Measurements from ENCODE around the gene KRT25.
A peak's percentile ranks its signal among the peaks of the same experiment; 100 is the strongest.

Gene KRT25, protein sequence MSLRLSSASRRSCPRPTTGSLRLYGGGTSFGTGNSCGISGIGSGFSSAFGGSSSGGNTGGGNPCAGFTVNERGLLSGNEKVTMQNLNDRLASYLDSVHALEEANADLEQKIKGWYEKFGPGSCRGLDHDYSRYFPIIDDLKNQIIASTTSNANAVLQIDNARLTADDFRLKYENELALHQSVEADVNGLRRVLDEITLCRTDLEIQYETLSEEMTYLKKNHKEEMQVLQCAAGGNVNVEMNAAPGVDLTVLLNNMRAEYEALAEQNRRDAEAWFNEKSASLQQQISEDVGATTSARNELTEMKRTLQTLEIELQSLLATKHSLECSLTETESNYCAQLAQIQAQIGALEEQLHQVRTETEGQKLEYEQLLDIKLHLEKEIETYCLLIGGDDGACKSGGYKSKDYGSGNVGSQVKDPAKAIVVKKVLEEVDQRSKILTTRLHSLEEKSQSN

DNA sequence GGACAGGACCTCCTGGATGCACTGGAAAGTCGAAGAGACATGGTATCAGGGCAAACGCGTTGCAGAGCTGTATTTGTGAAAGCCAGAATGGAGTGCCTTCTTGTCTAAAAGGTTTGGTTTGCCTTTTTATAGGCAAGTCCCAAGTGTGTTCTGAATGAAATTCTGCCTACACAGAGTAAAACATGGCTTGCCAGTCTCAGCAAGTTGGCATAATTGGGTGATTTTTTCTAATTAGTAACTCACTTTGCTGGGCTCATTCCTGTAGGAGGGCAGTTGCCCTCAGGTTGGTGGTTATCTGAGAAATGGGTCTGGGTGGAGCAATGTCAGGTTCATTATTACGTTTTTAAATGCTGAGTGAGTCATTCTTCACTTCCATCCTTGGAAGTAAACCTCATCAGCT, at the start of gene KRT25:
KRT25 (minus strand) TSS at position 101 of the 400 bp plus-strand sequence; CDS start at position 41, 60 bp downstream.
- H3K36me3 Mint-ChIP-seq: peaks cover 11% of the 10 kb centered on the region
- peaks cover 40% of the 10 kb centered on the region for H3K27me3 Mint-ChIP-seq
- H3K9me3 Mint-ChIP-seq: peaks cover 20% of the 10 kb centered on the region
- H3K27ac Mint-ChIP-seq: no peak within 1 kb of the TSS
- no peak for ATAC-seq
- H3K4me3 Mint-ChIP-seq: no peak within 1 kb of the TSS
- no peaks in the 10 kb centered on the region for H3K4me1 Mint-ChIP-seq

DNA sequence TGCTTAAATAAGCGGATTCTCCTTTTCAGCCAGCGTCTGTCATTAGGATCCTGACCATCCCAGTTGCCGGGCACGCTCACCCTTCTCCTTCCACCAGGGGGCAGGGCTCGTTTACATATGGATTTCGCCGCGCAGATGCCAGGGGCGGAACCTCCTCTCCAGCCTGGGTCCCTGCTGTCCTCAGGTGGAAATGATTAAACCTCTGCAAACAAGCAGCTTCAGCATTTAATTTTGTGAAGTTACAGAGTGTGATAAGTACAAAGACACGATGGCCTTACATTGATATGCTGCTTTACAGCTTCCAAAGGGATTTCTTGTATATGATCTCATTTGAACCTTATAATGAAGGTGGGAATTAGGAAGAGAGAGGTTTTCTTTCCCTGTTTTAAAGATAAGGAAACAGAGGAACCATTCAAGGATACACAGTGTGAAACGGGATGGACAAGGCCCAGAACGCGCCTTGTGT, 48.5 kb upstream of the KRT25 start:
- Mint-ChIP-seq H3K4me3 (no peak overlapping the region), H3K4me1 (no peaks in the 10 kb centered on the region), H3K27ac (no peak overlapping the region), H3K36me3 (no peaks in the 10 kb centered on the region), H3K9me3 (peaks cover 3% of the 10 kb centered on the region), H3K27me3 (peaks cover 38% of the 10 kb centered on the region)
- ATAC-seq: peak; percentile 86

DNA sequence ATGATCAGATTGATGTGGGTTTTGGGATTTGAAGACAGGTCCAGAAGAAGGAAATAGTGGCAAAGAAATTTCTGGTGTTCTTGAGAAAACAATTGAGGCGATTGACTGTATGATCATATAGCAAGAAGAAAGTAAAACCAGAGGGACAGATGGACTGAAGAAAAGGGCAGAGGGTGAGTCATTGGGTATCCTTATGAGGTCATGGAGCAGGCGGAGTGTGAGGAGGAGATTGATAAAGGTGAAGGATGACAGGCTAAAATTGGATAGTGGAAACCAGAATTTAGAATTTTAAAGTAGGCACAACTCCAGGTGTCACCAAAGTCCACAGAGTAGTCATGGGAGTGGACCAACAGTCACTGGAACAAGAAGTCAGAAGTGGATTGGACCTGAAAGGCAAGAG, 46.0 kb upstream of the KRT25 start:
- H3K27ac Mint-ChIP-seq: no peak overlapping the region
- no peak for ATAC-seq
- no peak overlapping the region for H3K4me3 Mint-ChIP-seq
- peaks cover 27% of the 10 kb centered on the region for H3K27me3 Mint-ChIP-seq
- peaks cover 3% of the 10 kb centered on the region for H3K9me3 Mint-ChIP-seq
- no peaks in the 10 kb centered on the region for H3K4me1 Mint-ChIP-seq
- H3K36me3 Mint-ChIP-seq: no peaks in the 10 kb centered on the region

DNA sequence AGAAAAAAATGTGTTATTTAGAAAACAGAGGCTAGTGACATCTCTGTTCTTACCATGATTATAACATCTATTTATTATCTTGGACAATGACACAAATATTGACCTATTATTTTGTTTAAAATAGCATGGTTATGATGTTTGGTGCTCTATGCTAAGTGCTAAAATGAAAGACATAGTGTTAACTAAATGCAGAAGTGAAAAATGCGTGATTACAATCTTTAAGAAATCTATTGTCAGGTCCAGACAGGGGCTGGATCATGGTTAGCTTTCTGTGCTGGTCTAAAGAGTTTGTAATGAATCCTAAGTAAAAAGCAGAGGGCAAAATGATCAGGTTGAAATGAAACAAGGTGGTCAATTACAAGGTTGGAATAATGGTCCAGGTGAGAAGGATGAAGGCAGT, 45.2 kb upstream of the KRT25 start:
- Mint-ChIP-seq H3K9me3 (peaks cover 3% of the 10 kb centered on the region), H3K27me3 (peaks cover 27% of the 10 kb centered on the region), H3K4me3 (no peak overlapping the region), H3K4me1 (no peaks in the 10 kb centered on the region), H3K36me3 (no peaks in the 10 kb centered on the region), H3K27ac (no peak overlapping the region)
- ATAC-seq: no peak

DNA sequence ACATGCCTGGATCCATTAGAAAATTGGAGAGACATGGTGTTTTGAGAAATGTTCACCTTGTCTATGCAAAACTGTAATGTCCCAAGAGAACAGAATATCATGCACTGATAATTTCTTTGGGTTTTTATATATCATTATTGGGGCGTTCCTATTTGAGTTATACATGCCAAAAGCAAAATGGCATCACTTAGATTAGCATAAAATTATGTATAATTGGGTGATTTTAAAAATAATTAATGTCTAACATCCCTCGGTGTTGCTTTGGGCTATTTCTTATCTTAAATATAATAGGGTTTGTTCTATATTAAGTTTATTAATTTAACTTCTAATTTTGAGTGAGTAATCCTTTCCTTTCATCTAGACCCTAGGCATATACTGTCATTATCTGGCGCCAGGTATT, 44.7 kb upstream of the KRT25 start, which contains the start of gene KRT28:
KRT28 (minus strand) TSS at position 101 of the 400 bp plus-strand sequence; CDS start at position 35, 66 bp downstream.
- H3K4me3 Mint-ChIP-seq: no peak within 1 kb of the TSS
- H3K4me1 Mint-ChIP-seq: no peaks in the 10 kb centered on the region
- H3K27me3 Mint-ChIP-seq: peaks cover 27% of the 10 kb centered on the region
- H3K9me3 Mint-ChIP-seq: no peaks in the 10 kb centered on the region
- no peak within 1 kb of the TSS for H3K27ac Mint-ChIP-seq
- no peaks in the 10 kb centered on the region for H3K36me3 Mint-ChIP-seq
- no peak for ATAC-seq

DNA sequence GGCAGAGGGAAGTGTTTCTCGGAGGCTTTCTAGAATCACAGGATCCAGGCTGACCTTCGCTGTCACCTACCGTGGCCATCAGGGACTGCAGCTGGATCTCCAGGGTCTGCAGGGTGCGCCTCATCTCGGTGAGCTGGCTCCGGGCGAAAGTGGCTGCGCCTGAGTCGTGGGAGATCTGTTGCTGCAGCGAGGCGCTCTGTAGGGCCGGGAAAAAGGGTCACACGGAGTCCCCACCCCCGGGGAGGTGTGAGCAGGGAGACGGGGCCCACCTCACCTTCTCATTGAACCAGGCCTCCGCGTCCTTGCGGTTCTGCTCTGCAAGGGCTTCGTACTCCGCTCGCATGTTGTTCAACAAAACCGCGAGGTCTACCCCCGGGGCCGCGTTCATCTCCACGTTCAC, 41.7 kb upstream of the KRT25 start:
- Mint-ChIP-seq H3K4me3 (no peak overlapping the region), H3K36me3 (no peaks in the 10 kb centered on the region), H3K27ac (no peak overlapping the region), H3K4me1 (no peaks in the 10 kb centered on the region), H3K27me3 (peaks cover 39% of the 10 kb centered on the region), H3K9me3 (no peaks in the 10 kb centered on the region)
- no peak for ATAC-seq

DNA sequence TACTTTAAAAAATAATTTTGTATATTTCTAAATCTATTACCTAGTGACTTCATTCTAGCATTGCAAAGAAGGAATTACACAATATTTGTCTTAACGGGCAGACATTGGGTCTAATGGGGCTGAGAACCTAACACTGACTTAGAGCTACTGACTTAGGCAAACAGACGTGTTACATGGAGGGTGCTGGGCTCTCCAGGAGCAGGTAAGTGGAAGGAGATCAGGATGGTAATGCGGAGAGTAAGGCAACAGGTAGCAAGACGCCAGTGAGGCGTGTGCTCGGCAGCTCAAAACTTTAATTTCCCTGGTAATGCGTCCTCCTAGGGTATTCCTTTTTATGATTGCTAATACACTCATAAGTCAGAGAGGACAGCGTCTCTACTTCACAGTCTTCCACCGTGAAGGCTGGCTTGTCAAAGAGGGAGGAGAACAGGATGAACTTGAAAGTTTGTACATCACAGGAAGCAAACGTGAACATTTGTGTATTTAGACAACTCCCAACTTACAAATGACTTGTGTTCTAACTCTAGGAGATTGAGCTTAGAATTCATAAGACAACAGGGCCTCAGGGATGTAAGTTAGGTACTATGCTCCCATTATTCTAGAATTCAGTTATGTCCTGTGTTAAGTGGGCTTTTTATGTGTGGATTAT, 40.0 kb upstream of the KRT25 start:
- no peak for ATAC-seq

DNA sequence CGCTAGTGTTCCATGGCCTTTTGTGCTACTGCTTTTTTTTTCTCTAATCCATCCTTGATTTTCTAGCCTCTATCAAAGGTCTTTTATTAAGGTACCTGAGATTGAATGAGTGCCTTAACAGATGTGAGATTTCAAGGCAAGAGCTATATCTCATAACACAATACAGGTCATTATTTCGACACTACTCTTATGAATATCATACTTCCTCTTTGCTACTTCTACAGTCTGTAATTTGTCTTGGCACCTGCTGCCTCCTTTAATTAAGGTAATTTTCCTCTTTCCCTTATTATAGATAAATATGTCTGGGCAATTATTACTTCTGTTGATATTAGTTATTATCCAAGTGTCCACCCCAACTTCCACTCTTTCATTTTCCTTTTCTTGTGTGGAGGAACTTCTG, 39.3 kb upstream of the KRT25 start:
- Mint-ChIP-seq H3K27me3 (peaks cover 39% of the 10 kb centered on the region), H3K4me3 (no peak overlapping the region), H3K4me1 (no peaks in the 10 kb centered on the region), H3K9me3 (no peaks in the 10 kb centered on the region), H3K27ac (no peak overlapping the region), H3K36me3 (no peaks in the 10 kb centered on the region)
- no peak for ATAC-seq

More for the DNA sequence above, 40.0 kb upstream of the KRT25 start:
- Mint-ChIP-seq H3K9me3 (no peaks in the 10 kb centered on the region), H3K4me3 (no peak overlapping the region), H3K27ac (no peak overlapping the region), H3K4me1 (no peaks in the 10 kb centered on the region), H3K36me3 (no peaks in the 10 kb centered on the region), H3K27me3 (peaks cover 39% of the 10 kb centered on the region)

DNA sequence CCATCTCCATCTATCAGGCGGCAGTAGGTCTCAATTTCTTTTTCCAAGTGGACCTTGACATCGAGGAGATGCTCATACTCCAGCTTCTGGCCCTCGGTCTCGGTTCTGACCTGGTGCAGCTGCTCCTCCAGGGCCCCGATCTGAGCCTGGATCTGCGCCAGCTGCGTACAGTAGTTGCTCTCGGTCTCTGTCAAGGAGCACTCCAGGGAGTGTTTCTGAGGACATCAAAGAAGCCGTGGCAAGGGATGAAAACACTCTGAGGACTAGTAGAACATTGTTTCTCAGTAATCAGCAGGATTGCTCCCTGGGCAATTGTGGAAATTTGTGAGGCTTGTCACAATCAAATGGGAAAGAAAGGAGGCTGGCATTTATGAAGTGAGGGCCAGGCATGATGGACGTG, 38.7 kb upstream of the KRT25 start:
- ATAC-seq: no peak
- Mint-ChIP-seq H3K27me3 (peaks cover 39% of the 10 kb centered on the region), H3K27ac (no peak overlapping the region), H3K36me3 (no peaks in the 10 kb centered on the region), H3K4me3 (no peak overlapping the region), H3K9me3 (no peaks in the 10 kb centered on the region), H3K4me1 (no peaks in the 10 kb centered on the region)

DNA sequence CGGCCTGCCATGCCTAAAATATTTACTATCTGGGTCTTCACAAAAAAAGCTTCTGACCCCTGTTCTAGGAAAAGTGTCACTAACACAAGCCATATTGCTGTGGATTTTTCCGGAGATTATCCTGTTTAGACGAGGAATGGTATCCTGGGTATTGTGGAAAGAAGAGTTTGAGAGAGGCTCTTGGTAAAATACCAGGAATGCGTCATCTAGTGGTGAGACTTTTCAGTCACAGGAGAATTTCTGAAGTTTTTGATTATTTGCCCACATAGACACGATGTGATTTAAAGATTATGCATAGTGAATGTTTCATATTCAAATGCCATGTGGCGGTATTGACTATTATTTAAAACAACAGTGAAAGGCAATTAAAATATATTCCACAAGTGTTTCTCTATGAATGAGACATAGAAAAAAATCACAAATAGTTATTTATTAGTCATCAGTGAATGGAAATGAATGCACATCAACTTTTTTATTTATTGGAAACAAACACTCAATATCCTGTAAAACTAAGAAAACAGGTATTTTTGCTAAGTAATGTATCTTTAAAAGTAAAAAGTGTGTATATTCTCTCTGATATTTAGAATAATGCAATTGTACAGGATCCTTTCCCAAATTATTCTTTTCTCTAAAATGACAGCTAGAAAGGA, 36.8 kb upstream of the KRT25 start:
- Mint-ChIP-seq H3K27ac (no peak overlapping the region), H3K36me3 (no peaks in the 10 kb centered on the region), H3K27me3 (peaks cover 39% of the 10 kb centered on the region), H3K4me3 (no peak overlapping the region), H3K4me1 (no peaks in the 10 kb centered on the region), H3K9me3 (no peaks in the 10 kb centered on the region)
- ATAC-seq: no peak

DNA sequence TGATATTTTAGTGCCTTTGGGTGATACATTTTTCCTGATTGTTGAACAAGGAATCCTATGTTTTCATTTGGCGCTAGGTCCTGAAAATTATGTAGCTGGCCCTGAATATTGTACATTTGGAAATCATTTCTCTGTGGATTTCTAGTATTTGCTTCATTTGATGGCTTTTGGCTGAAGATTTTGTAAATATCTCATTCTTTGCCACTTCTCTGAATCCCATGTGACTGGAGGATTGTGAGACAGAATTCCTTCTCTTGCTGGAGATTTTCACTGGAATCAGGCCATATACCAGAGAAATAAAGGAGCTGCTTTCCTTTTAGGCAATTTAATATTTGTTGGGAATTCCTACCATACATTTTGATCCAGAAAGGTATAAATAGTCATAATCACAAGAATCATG, 36.0 kb upstream of the KRT25 start:
- no peak overlapping the region for H3K4me3 Mint-ChIP-seq
- no peaks in the 10 kb centered on the region for H3K4me1 Mint-ChIP-seq
- no peak overlapping the region for H3K27ac Mint-ChIP-seq
- H3K27me3 Mint-ChIP-seq: peaks cover 31% of the 10 kb centered on the region
- no peaks in the 10 kb centered on the region for H3K36me3 Mint-ChIP-seq
- no peak for ATAC-seq
- no peaks in the 10 kb centered on the region for H3K9me3 Mint-ChIP-seq

DNA sequence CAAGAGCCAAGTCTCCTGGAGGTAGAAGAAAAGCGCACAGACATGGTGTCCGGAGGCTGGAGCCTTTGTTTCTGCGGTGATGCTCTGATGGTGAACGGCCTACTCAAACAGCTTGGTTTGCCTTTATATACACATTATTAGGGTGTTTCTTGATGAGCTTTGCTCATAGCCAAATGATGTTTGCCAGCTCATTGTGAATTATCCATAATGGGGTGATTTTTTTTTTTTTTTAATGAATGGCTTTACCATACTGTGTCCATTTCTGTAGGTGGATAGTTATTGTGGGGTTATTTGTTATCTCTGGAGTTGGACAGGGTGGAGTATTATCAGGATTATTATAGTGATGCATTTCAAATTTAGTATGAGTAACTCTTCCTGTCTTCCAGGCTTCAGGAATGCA, 27.3 kb upstream of the KRT25 start, which contains the start of gene KRT27:
KRT27 (minus strand) TSS at position 101 of the 400 bp plus-strand sequence; CDS start at position 44, 57 bp downstream.
- Mint-ChIP-seq H3K4me1 (peaks cover 4% of the 10 kb centered on the region), H3K27me3 (peaks cover 58% of the 10 kb centered on the region), H3K4me3 (no peak within 1 kb of the TSS), H3K36me3 (no peaks in the 10 kb centered on the region), H3K27ac (no peak within 1 kb of the TSS), H3K9me3 (no peaks in the 10 kb centered on the region)
- no peak for ATAC-seq

DNA sequence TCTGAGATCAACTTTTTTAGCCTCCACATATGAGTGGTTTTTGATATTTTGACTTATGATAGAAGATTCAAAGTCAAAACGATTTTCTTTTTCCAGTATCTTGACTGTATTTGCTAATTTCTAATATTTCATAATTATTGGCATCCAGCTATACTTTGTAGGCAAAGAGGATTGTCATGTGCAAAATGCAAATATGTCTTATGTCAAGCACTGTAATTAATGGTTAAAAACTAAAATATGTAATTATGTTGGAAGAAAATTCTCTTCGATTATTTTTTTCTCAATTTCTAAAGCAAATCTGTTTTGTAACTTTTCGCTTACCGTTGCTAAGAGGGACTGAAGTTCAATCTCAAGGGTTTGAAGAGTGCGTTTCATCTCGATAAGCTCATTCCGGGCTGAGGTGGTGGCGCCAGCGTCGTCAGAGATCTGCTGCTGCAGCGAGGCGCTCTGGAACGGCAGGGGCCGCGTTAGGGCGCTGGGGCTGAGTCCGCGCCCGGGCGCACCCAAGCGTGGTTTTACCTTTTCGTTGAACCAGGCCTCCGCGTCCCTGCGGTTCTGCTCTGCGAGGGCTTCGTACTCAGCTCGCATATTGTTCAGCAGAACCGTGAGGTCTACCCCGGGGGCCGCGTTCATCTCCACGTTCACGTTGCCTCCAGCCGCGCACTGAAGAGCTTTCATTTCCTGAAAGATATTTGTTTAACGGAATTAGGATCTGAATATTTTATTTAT, 24.2 kb upstream of the KRT25 start:
- H3K4me3 Mint-ChIP-seq: peak overlapping the region; percentile 31
- peaks cover 4% of the 10 kb centered on the region for H3K4me1 Mint-ChIP-seq
- H3K27ac Mint-ChIP-seq: no peak overlapping the region
- peaks cover 50% of the 10 kb centered on the region for H3K27me3 Mint-ChIP-seq
- ATAC-seq: no peak
- H3K9me3 Mint-ChIP-seq: no peaks in the 10 kb centered on the region
- no peaks in the 10 kb centered on the region for H3K36me3 Mint-ChIP-seq

DNA sequence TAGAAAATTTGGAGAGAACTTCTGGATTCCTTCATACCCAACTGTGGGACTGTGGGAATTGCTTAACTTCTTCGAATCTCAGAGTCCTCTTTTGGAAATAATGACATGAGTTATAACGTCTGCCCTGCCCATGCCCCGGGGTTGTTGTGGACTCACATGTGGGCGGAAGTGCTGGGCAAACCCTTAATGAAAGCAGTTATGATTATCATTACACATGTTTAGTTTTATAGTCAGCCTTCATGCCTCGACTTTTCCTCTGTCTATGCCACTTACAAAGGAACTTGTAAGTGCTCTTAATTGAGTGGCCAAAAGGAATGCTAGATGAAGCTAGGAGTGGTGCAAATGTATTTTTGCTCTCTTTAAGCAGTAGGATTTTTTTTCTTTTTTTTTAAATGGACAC, 23.3 kb upstream of the KRT25 start:
- no peaks in the 10 kb centered on the region for H3K9me3 Mint-ChIP-seq
- H3K27ac Mint-ChIP-seq: no peak overlapping the region
- peaks cover 4% of the 10 kb centered on the region for H3K4me1 Mint-ChIP-seq
- H3K36me3 Mint-ChIP-seq: no peaks in the 10 kb centered on the region
- H3K27me3 Mint-ChIP-seq: peaks cover 46% of the 10 kb centered on the region
- ATAC-seq: no peak
- H3K4me3 Mint-ChIP-seq: no peak overlapping the region

DNA sequence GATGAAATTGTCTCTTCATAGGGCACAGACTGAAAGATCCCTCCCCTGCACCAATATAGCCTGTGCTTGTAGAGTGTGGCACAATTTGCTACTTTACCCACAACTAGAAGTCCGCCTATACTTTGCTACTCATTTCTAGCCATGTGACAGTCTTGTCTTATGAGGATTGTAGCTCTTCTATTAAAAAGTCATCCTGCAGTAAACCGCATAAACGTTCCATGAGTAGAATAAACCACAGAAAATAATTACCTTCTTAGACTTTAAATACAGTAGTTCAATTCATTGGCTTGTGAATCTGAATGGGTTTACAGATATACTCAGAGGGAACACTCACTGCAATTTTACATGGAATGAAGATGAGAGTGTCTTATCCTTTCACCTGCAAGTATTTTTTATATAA, 22.8 kb upstream of the KRT25 start:
- Mint-ChIP-seq H3K27ac (no peak overlapping the region), H3K36me3 (no peaks in the 10 kb centered on the region), H3K4me3 (no peak overlapping the region), H3K9me3 (no peaks in the 10 kb centered on the region), H3K27me3 (peaks cover 42% of the 10 kb centered on the region), H3K4me1 (peaks cover 4% of the 10 kb centered on the region)
- no peak for ATAC-seq
